Testis (tissue), 3 donors: ENCODE results near the gene SHBG. TPM values are rescaled to one million over a fixed set of nuclear protein-coding genes. Genes with fewer than 3 reads are reported as not detected.
A peak's percentile ranks its signal among the peaks of the same experiment; 100 is the strongest.

Experiments
- DNase-seq: peaks from one replicate; pipeline ENCODE4 v3.0.0-alpha.2; 2019
- H3K27ac ChIP-seq, 2 donors: fragments of 200-600 bp; sonication (generic); one replicate each; pipeline ENCODE4 v1.5.1; 2019
- H3K27me3 ChIP-seq: fragments of 200-600 bp; sonication (generic); one replicate; pipeline ENCODE4 v1.5.1; 2019
- H3K36me3 ChIP-seq: fragments of 200-600 bp; sonication (generic); one replicate; pipeline ENCODE4 v1.5.1; 2017; ENCODE audit warnings: low read depth; ENCODE audit errors: missing control alignments
- H3K4me1 ChIP-seq: fragments of 200-600 bp; sonication (generic); one replicate; pipeline ENCODE4 v1.5.1; 2019
- H3K4me3 ChIP-seq, 2 donors: fragments of 200-600 bp; sonication (generic); one replicate each; pipeline ENCODE4 v1.5.1; 2017 to 2019
- H3K9me3 ChIP-seq: fragments of 200-600 bp; sonication (generic); one replicate; pipeline ENCODE4 v1.5.1; 2017
- POLR2A ChIP-seq: fragments of 450-650 bp; IDR thresholded peaks from one replicate; pipeline ENCODE4 v1.6.1; 2017; ENCODE audit warnings: antibody characterized with exemption, mild to moderate bottlenecking, moderate library complexity
- WGBS, 2 donors: methylation state at CpG; one replicate each; pipeline ENCODE4 v1.1.5; 2018; 5-methylcytosine and 5-hydroxymethylcytosine counted together
- intact Hi-C: fragments of 100-400 bp; cut with DNase I; formaldehyde crosslinking; loops from one replicate; pipeline ENCODE4 v1.15.1; 2023; ENCODE audit warnings: low total_unique reads
- polyA plus RNA-seq: library from polyadenylated mRNA; stranded (reverse); fragments of 350-450 nt; fragmentation: Illumina TruSeq; extraction: RNeasy Lipid Tissue Mini Kit (QIAGEN cat#74804); gene quantifications from one replicate; pipeline ENCODE4 v1.2.3, GENCODE V29; 2014; ENCODE audit warnings: low read depth, low replicate concordance; ENCODE audit not compliant: insufficient read depth
- total RNA-seq, 2 donors: library from RNA; depleted of rRNA; stranded (reverse); fragments of >200 nt; gene quantifications; one replicate each; pipeline ENCODE4 v1.2.3, GENCODE V29; 2016
- TF ChIP-seq, protein P1 (sequence below), 3 experiments: fragments of 450-650 bp in 2 of 3; fragments of 200-600 bp in 1 of 3; sonication (generic) in 1 of 3; IDR thresholded peaks; one replicate each; pipeline ENCODE4 v1.5.1; 2016 to 2019; ENCODE audit warnings: antibody characterized with exemption in 3 of 3, mild to moderate bottlenecking in 2 of 3, moderate library complexity in 1 of 3

SHBG gene
- total and polyA plus RNA-seq, 3 donors from 2014 or later = 3.2 to 17.8 (median 6.1) TPM

- no peak overlapping the region for H3K4me3 ChIP-seq
- WGBS, 2 donors = 86 to 89% methylated on average over 4 of the region's 4 CpGs
- no peak overlapping the region for H3K27ac ChIP-seq
- intact Hi-C loops = no loop called here
- no peak for DNase-seq
- no peak for TF ChIP-seq POLR2A
- TF ChIP-seq, protein P1, sequence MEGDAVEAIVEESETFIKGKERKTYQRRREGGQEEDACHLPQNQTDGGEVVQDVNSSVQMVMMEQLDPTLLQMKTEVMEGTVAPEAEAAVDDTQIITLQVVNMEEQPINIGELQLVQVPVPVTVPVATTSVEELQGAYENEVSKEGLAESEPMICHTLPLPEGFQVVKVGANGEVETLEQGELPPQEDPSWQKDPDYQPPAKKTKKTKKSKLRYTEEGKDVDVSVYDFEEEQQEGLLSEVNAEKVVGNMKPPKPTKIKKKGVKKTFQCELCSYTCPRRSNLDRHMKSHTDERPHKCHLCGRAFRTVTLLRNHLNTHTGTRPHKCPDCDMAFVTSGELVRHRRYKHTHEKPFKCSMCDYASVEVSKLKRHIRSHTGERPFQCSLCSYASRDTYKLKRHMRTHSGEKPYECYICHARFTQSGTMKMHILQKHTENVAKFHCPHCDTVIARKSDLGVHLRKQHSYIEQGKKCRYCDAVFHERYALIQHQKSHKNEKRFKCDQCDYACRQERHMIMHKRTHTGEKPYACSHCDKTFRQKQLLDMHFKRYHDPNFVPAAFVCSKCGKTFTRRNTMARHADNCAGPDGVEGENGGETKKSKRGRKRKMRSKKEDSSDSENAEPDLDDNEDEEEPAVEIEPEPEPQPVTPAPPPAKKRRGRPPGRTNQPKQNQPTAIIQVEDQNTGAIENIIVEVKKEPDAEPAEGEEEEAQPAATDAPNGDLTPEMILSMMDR (IDR thresholded peaks at IDR 0.05) = no peak
- no peaks in the 10 kb centered on the region for H3K9me3 ChIP-seq
- no peaks in the 10 kb centered on the region for H3K4me1 ChIP-seq
- H3K27me3 ChIP-seq = no peaks in the 10 kb centered on the region
- no peaks in the 10 kb centered on the region for H3K36me3 ChIP-seq
Measured at GRCh38 chr17:7644775-7645174, 14.8 kb downstream of the SHBG start.

DNA sequence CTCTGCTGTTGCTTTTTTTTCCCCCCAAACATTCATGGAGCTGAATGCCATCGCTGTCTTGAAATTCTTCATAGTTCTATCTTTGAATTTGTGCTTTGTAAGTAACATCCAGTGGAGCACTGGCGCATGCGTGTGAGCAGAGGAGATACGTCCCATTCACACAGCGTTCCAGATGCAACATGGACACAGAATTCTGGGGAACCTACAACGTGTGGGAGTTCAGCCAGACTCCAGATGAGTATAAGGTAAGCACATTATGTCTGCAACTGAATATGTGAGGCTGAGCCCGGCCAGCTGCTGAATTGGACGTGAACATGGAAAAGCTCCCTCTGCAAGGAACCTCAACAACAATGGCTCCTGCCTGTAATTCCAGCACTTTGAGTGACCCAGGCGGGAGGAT, 16.5 kb downstream of the SHBG start:
- Histone ChIP-seq H3K36me3 (no peaks in the 10 kb centered on the region), H3K27ac (no peak overlapping the region), H3K9me3 (no peaks in the 10 kb centered on the region), H3K27me3 (no peaks in the 10 kb centered on the region), H3K4me1 (peaks cover 12% of the 10 kb centered on the region), H3K4me3 (no peak overlapping the region)
- 44 to 62% methylated on average over 8 to 9 of the region's 9 CpGs for WGBS, 2 donors
- DNase-seq = no peak
- intact Hi-C loops = no loop called here
- TF ChIP-seq, protein P1 (IDR thresholded peaks at IDR 0.05) = no peak
- no peak for TF ChIP-seq POLR2A

- DNase-seq = no peak
- Histone ChIP-seq H3K27me3 (no peaks in the 10 kb centered on the region), H3K4me1 (peaks cover 12% of the 10 kb centered on the region), H3K36me3 (no peaks in the 10 kb centered on the region), H3K27ac (no peak overlapping the region), H3K9me3 (no peaks in the 10 kb centered on the region), H3K4me3 (no peak overlapping the region)
- WGBS, 2 donors = 68 to 83% methylated on average over 4 of the region's 4 CpGs
- intact Hi-C loops = no loop called here
- TF ChIP-seq POLR2A = no peak
- TF ChIP-seq, protein P1 (IDR thresholded peaks at IDR 0.05) = no peak
Measured at GRCh38 chr17:7647018-7647417, 17.1 kb downstream of the SHBG start.

GRCh38 chr17:7650509-7651096, 20.7 kb downstream of the SHBG start, which contains the start of gene ATP1B2:
TSS of gene ATP1B2 (plus strand) at chr17:7650926. CDS start at chr17:7651519, 593 bp downstream.
- peak; percentile 88 for DNase-seq
- 0 to 2% methylated on average over 20 to 27 of the region's 34 CpGs for WGBS, 2 donors
- H3K4me1 ChIP-seq = peaks cover 12% of the 10 kb centered on the region
- peak within 1 kb of the TSS; percentile 51 to 70 for H3K4me3 ChIP-seq
- peak within 1 kb of the TSS; percentile 66 to 72 for H3K27ac ChIP-seq
- intact Hi-C loops = no loop called here
- no peaks in the 10 kb centered on the region for H3K9me3 ChIP-seq
- no peak for TF ChIP-seq POLR2A
- TF ChIP-seq, protein P1 (IDR thresholded peaks at IDR 0.05) = no peak
- H3K36me3 ChIP-seq = no peaks in the 10 kb centered on the region
- no peaks in the 10 kb centered on the region for H3K27me3 ChIP-seq

DNA sequence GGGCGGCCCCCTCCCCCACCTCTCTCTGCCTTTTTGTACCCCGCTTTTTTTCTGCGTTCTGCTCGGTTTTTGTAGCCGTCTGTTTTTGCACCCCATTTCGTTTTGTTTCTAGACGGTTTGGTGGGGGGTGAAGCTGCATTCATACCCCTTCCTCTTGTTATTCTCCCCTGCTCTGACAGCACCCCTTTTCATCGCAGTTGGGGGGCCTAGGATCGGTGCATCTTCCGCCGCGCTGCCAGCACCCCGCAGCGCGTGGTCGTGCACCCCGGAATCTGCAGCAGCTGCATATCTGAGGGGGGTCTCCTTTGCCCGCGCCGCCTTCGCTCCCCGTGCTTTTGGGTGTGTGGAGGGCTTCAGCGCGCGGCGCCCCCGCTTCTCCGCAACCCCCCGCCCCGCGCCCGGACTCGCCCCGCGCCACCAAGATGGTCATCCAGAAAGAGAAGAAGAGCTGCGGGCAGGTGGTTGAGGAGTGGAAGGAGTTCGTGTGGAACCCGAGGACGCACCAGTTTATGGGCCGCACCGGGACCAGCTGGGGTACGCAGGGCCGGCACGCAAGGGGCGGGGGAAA, 21.2 kb downstream of the SHBG start:
- 1 to 2% methylated on average over 20 to 45 of the region's 45 CpGs for WGBS, 2 donors
- Histone ChIP-seq H3K9me3 (no peaks in the 10 kb centered on the region), H3K27me3 (no peaks in the 10 kb centered on the region), H3K27ac (peak overlapping the region; percentile 66 to 72), H3K4me1 (peaks cover 12% of the 10 kb centered on the region), H3K4me3 (peak overlapping the region; percentile 51 to 70), H3K36me3 (no peaks in the 10 kb centered on the region)
- intact Hi-C loops = no loop called here
- DNase-seq = no peak
- TF ChIP-seq, protein P1 (IDR thresholded peaks at IDR 0.05) = no peak
- TF ChIP-seq POLR2A = no peak
